GM18526 (cell line): ENCODE results near the gene MUS81.
A peak's percentile ranks its signal among the peaks of the same experiment; 100 is the strongest.

Experiments used
- POLR2A ChIP-seq: IDR thresholded peaks from 3 replicates; pipeline ENCODE4 v1.6.1; 2011; ENCODE audit not compliant: insufficient read length; ENCODE audit errors: extremely low read depth

The MUS81 gene

GRCh38 chr11:65899356-65900124, 39.3 kb downstream of the MUS81 start:
- TF ChIP-seq POLR2A, result no peak

- TF ChIP-seq POLR2A, result peak; percentile 22
Measured at GRCh38 chr11:65900125-65900898, 40.1 kb downstream of the MUS81 start, which contains the start of gene FOSL1. FOSL1 (minus strand) TSS chr11:65900388; CDS start chr11:65900339, 49 bp downstream.

- TF ChIP-seq POLR2A, result no peak
Measured at GRCh38 chr11:65900899-65901180, 40.6 kb downstream of the MUS81 start.

- no peak for TF ChIP-seq POLR2A
Measured at GRCh38 chr11:65903068-65903481, 42.8 kb downstream of the MUS81 start.

- no peak for TF ChIP-seq POLR2A
Measured at GRCh38 chr11:65903715-65904114, 43.5 kb downstream of the MUS81 start.

- TF ChIP-seq POLR2A, result no peak
Measured at GRCh38 chr11:65906602-65907001, 46.4 kb downstream of the MUS81 start.

- no peak for TF ChIP-seq POLR2A
Measured at GRCh38 chr11:65907878-65908277, 47.6 kb downstream of the MUS81 start.

GRCh38 chr11:65911682-65912568, 51.7 kb downstream of the MUS81 start:
- no peak for TF ChIP-seq POLR2A

- TF ChIP-seq POLR2A, result no peak
Measured at GRCh38 chr11:65912845-65913244, 52.6 kb downstream of the MUS81 start.

- peak; percentile 5 for TF ChIP-seq POLR2A
Measured at GRCh38 chr11:65915101-65915820, 55.0 kb downstream of the MUS81 start.

GRCh38 chr11:65915821-65916251, 55.6 kb downstream of the MUS81 start:
- TF ChIP-seq POLR2A, result no peak
